ENCODE measurements around the gene MAPKAPK3. TPM values are rescaled to one million over a fixed set of nuclear protein-coding genes. Genes with fewer than 3 reads are reported as not detected.

Gene MAPKAPK3
- total RNA-seq, 5 donors from 2014 or later (not counting 1 experiment from before 2014, with no cell fraction given), result 35.1 to 66.6 (median 53.0) TPM

DNA sequence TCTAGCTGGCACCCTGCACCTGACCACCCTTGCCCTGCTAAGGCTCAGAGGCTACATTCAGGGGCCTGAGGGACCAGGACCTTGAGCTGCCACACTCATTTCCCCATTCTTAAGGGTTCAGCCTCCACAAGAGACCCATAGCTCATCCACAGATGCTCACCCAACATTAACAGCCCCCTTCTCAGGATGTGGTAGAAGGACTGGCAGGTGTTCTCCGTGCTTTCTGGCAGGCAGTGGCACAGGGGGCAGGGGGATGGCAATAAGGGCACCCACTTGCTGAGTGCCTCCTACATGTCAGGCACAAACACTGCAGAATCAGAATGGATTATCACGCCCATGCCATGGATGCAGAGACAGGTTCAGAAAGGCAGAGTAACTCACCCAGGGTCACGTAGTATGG is 9.4 kb downstream of the MAPKAPK3 start:
- H3K4me1 ChIP-seq (ENCODE audit: control insufficient read depth in 1 of 2, extremely low read depth in 1 of 2, insufficient read depth in 2 of 2, low read length in 2 of 2), result peaks cover 36 to 97% of the 10 kb centered on the region in 2 experiments
- peaks cover 94 to 97% (median 94%) of the 10 kb centered on the region in 3 donors for H3K4me1 Mint-ChIP-seq
- peak overlapping the region in 1 of 3 donors; percentile 74 for H3K4me3 Mint-ChIP-seq

DNA sequence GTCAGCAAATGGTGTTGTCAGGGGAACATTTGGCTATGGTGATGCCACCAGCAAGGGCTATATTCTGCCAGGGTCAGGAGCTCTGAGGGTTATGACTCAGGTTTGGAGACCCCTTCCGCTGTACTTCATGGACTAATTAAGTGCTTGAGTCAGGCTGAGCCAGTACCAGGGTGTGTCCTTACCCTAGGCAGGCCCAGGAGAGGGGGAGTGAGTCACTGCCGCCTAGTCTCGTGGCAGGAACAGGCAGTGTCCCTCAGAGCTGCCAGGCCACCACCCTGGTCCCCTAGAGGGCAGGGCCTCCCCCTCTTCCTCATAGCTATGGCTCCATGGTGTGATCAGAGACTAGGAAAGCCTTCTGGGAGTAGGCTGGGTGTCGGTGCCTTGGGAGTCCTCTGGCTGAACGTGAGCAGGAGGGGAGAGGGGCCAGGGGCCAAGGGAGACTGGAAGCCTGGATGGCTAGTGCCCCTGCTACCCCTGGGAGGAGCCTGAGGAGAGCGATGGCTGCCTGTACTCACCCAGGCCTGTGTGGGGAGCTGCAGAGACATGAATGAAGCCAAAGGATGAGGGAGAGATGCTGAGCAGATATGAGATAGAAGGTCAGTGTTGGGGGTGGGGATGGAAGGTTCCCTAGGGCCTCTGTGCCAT is 10.6 kb downstream of the MAPKAPK3 start:
- Mint-ChIP-seq H3K36me3 (peaks cover 4% of the 10 kb centered on the region), H3K4me1 (peaks cover 95 to 98% (median 97%) of the 10 kb centered on the region in 3 donors), H3K9me3 (no peaks in the 10 kb centered on the region), H3K4me3 (peak overlapping the region in 1 of 3 donors; percentile 31), H3K27ac (peak overlapping the region; percentile 40 to 41), H3K27me3 (no peaks in the 10 kb centered on the region)
- H3K4me1 ChIP-seq (ENCODE audit: control insufficient read depth in 1 of 2, extremely low read depth in 1 of 2, insufficient read depth in 2 of 2, low read length in 2 of 2), result peaks cover 43 to 97% of the 10 kb centered on the region in 2 experiments
- WGBS (ENCODE audit: insufficient coverage), result 67% methylated on average over 6 of the region's 6 CpGs
- peaks cover 0 to 23% of the 10 kb centered on the region in 2 donors for H3K36me3 ChIP-seq (ENCODE audit: control insufficient read depth in 2 of 2, extremely low read depth in 1 of 2, insufficient read depth in 1 of 2, low read length in 1 of 2)
- ATAC-seq (replicated peaks in 1 of 4) (no peak), DNase-seq (peak in 1 of 35 experiments; percentile 43)
- no peaks in the 10 kb centered on the region for H3K9me3 ChIP-seq
- ChIA-PET POLR2A (no interaction called here), CTCF (interaction anchor here in 1 of 2 donors (0.7 kb wide), 1 partner anchor 25 kb away, joined by 3 read pairs; no protein-coding TSS in a partner anchor)
- H3K27ac ChIP-seq (ENCODE audit: low read length), result no peak overlapping the region
- H3K27me3 ChIP-seq (replicated peaks in 1 of 2; ENCODE audit: control insufficient read depth in 2 of 2, extremely low read depth in 1 of 2, insufficient read depth in 2 of 2, low read length in 1 of 2), result no peaks in the 10 kb centered on the region
- no peak overlapping the region for H3K4me3 ChIP-seq (ENCODE audit: control insufficient read depth in 1 of 2, extremely low read depth in 1 of 2, low read length in 1 of 2)

More for the DNA sequence above, 9.4 kb downstream of the MAPKAPK3 start:
- H3K27ac Mint-ChIP-seq, result no peak overlapping the region
- POLR2A ChIA-PET, result no interaction called here
- Histone ChIP-seq H3K4me3 (ENCODE audit: control insufficient read depth in 1 of 2, extremely low read depth in 1 of 2, low read length in 1 of 2) (no peak overlapping the region), H3K27ac (ENCODE audit: low read length) (no peak overlapping the region), H3K9me3 (no peaks in the 10 kb centered on the region), H3K36me3 (ENCODE audit: control insufficient read depth in 2 of 2, extremely low read depth in 1 of 2, insufficient read depth in 1 of 2, low read length in 1 of 2) (peaks cover 0 to 28% of the 10 kb centered on the region in 2 donors), H3K27me3 (replicated peaks in 1 of 2; ENCODE audit: control insufficient read depth in 2 of 2, extremely low read depth in 1 of 2, insufficient read depth in 2 of 2, low read length in 1 of 2) (no peaks in the 10 kb centered on the region)
- H3K36me3 Mint-ChIP-seq, result peaks cover 4% of the 10 kb centered on the region
- WGBS (ENCODE audit: insufficient coverage), result 64% methylated on average over 3 of the region's 3 CpGs
- H3K9me3 Mint-ChIP-seq, result no peaks in the 10 kb centered on the region
- CTCF ChIA-PET, result interaction anchor here (0.6 to 1.3 kb wide), 5 partner anchors 10 to 919 kb away, joined by 3 to 5 read pairs (median 4); no protein-coding TSS in a partner anchor
- no peaks in the 10 kb centered on the region for H3K27me3 Mint-ChIP-seq
- no peak for ATAC-seq (replicated peaks in 1 of 4)
- DNase-seq, result no peak

DNA sequence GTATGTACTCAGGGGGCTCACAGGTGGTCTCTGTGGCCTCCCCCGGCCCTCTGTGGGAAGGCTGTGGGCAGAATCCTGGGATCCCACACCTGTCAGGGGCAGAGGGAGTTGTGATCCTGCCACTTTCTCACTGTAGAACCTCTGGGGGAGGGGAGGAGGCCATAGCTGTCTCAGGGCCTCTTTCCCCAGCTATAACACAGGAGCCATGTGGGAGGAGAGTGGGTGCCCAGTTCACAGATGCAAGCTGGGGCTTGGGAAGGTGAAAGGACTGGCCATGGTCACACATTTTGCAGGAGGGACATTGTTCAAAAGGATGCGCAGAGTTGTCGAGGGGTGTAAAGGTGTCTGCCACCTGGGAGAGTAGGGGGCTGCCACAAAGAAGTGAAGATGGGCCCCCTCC is 11.7 kb downstream of the MAPKAPK3 start:
- H3K27ac ChIP-seq (ENCODE audit: low read length), result no peak overlapping the region
- H3K4me1 ChIP-seq (ENCODE audit: control insufficient read depth in 1 of 2, extremely low read depth in 1 of 2, insufficient read depth in 2 of 2, low read length in 2 of 2), result peaks cover 42 to 91% of the 10 kb centered on the region in 2 experiments

DNA sequence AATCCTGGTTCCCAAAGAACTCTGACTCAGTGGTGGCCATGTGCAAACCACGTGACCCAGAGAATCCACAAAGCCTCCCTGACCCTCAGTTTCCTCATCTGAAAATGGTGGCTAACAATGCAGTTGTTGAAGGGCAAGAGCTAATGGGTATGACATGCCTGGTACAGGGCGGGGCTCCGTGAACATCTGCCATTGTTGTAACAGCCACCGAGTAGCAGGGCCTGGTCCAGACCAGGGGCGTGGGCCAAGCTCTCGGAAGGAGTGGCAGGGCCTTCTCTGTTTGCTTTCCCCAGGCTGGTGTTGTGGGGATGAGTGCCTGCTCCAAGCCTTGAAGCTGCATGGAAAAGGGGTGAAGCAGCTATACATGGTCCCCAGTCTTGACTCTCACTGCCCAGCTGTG is 13.4 kb downstream of the MAPKAPK3 start:
- DNase-seq (no peak), ATAC-seq (replicated peaks in 1 of 4) (no peak)
- ChIA-PET CTCF (interaction anchor here in 1 of 2 donors (2.5 kb wide), 1 partner anchor 15 kb away, joined by 6 read pairs; no protein-coding TSS in a partner anchor), POLR2A (no interaction called here)
- peak overlapping the region in 1 of 3 donors; percentile 35 for H3K4me3 Mint-ChIP-seq
- no peak overlapping the region for H3K4me3 ChIP-seq (ENCODE audit: control insufficient read depth in 1 of 2, extremely low read depth in 1 of 2, low read length in 1 of 2)
- H3K27me3 Mint-ChIP-seq, result no peaks in the 10 kb centered on the region
- H3K4me1 Mint-ChIP-seq, result peaks cover 89 to 95% (median 92%) of the 10 kb centered on the region in 3 donors
- peaks cover 27 to 74% of the 10 kb centered on the region in 2 experiments for H3K4me1 ChIP-seq (ENCODE audit: control insufficient read depth in 1 of 2, extremely low read depth in 1 of 2, insufficient read depth in 2 of 2, low read length in 2 of 2)
- H3K36me3 ChIP-seq (ENCODE audit: control insufficient read depth in 2 of 2, extremely low read depth in 1 of 2, insufficient read depth in 1 of 2, low read length in 1 of 2), result peaks cover 2 to 23% of the 10 kb centered on the region in 2 donors
- H3K27ac Mint-ChIP-seq, result peak overlapping the region; percentile 70 to 83
- H3K27ac ChIP-seq (ENCODE audit: low read length), result peak overlapping the region; percentile 7
- no peaks in the 10 kb centered on the region for H3K9me3 ChIP-seq
- H3K27me3 ChIP-seq (replicated peaks in 1 of 2; ENCODE audit: control insufficient read depth in 2 of 2, extremely low read depth in 1 of 2, insufficient read depth in 2 of 2, low read length in 1 of 2), result no peaks in the 10 kb centered on the region
- H3K9me3 Mint-ChIP-seq, result no peaks in the 10 kb centered on the region
- 95% methylated on average over 5 of the region's 6 CpGs for WGBS (ENCODE audit: insufficient coverage)
- peaks cover 7% of the 10 kb centered on the region for H3K36me3 Mint-ChIP-seq

More for the DNA sequence above, 11.7 kb downstream of the MAPKAPK3 start:
- CTCF ChIA-PET, result no interaction called here
- POLR2A ChIA-PET, result no interaction called here
- H3K36me3 Mint-ChIP-seq, result peaks cover 4% of the 10 kb centered on the region
- H3K27me3 ChIP-seq (replicated peaks in 1 of 2; ENCODE audit: control insufficient read depth in 2 of 2, extremely low read depth in 1 of 2, insufficient read depth in 2 of 2, low read length in 1 of 2), result no peaks in the 10 kb centered on the region
- ATAC-seq (replicated peaks in 1 of 4), result no peak
- 100% methylated on average over 2 of the region's 3 CpGs for WGBS (ENCODE audit: insufficient coverage)
- H3K36me3 ChIP-seq (ENCODE audit: control insufficient read depth in 2 of 2, extremely low read depth in 1 of 2, insufficient read depth in 1 of 2, low read length in 1 of 2), result peaks cover 0 to 16% of the 10 kb centered on the region in 2 donors
- H3K27me3 Mint-ChIP-seq, result no peaks in the 10 kb centered on the region
- H3K4me3 ChIP-seq (ENCODE audit: control insufficient read depth in 1 of 2, extremely low read depth in 1 of 2, low read length in 1 of 2), result no peak overlapping the region
- no peaks in the 10 kb centered on the region for H3K9me3 ChIP-seq
- H3K27ac Mint-ChIP-seq, result peak overlapping the region; percentile 28 to 81
- H3K4me1 Mint-ChIP-seq, result peaks cover 95 to 98% (median 97%) of the 10 kb centered on the region in 3 donors
- no peak overlapping the region for H3K4me3 Mint-ChIP-seq
- DNase-seq, result no peak
- H3K9me3 Mint-ChIP-seq, result no peaks in the 10 kb centered on the region

DNA sequence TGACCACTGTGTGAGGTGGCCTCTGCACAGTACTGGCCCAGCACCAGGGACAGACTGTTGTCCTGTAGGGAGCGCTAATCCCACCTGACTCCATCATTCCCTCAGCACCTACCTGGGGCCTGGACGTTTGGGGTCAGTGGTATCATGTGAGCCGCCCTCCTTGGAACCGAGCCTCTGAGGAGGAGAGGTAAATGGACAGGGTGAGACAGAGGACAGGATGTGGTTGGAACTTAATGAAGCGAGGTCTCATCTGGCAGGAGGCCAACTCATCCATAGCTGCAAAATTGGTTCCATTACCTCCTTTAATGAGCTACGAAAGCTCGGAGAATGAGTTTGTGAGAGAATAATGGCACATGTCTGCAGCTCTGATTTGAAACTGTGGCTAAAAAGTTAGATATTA is 13.9 kb downstream of the MAPKAPK3 start:
- Mint-ChIP-seq H3K4me3 (peak overlapping the region in 1 of 3 donors; percentile 35), H3K27me3 (no peaks in the 10 kb centered on the region), H3K9me3 (no peaks in the 10 kb centered on the region), H3K4me1 (peaks cover 87 to 92% (median 89%) of the 10 kb centered on the region in 3 donors), H3K36me3 (peaks cover 7% of the 10 kb centered on the region), H3K27ac (peak overlapping the region; percentile 70 to 83)
- no peaks in the 10 kb centered on the region for H3K9me3 ChIP-seq
- ATAC-seq (replicated peaks in 1 of 4), result no peak
- no peak for DNase-seq
- ChIA-PET POLR2A (interaction anchor here in 1 of 2 donors (0.5 kb wide), 1 partner anchor 151 kb away, joined by 9 read pairs; no protein-coding TSS in a partner anchor), CTCF (interaction anchor here in 1 of 2 donors (0.8 to 2.5 kb wide), 2 partner anchors 15 to 17 kb away, joined by 3 to 6 read pairs; no protein-coding TSS in a partner anchor)
- peaks cover 24 to 73% of the 10 kb centered on the region in 2 experiments for H3K4me1 ChIP-seq (ENCODE audit: control insufficient read depth in 1 of 2, extremely low read depth in 1 of 2, insufficient read depth in 2 of 2, low read length in 2 of 2)
- peak overlapping the region; percentile 7 for H3K27ac ChIP-seq (ENCODE audit: low read length)
- no peaks in the 10 kb centered on the region for H3K27me3 ChIP-seq (replicated peaks in 1 of 2; ENCODE audit: control insufficient read depth in 2 of 2, extremely low read depth in 1 of 2, insufficient read depth in 2 of 2, low read length in 1 of 2)
- 33% methylated on average over 1 of the region's 7 CpGs for WGBS (ENCODE audit: insufficient coverage)
- no peak overlapping the region for H3K4me3 ChIP-seq (ENCODE audit: control insufficient read depth in 1 of 2, extremely low read depth in 1 of 2, low read length in 1 of 2)
- H3K36me3 ChIP-seq (ENCODE audit: control insufficient read depth in 2 of 2, extremely low read depth in 1 of 2, insufficient read depth in 1 of 2, low read length in 1 of 2), result peaks cover 2 to 21% of the 10 kb centered on the region in 2 donors

GRCh38 chr3:50632450-50632849 is 15.5 kb downstream of the MAPKAPK3 start:
- no peaks in the 10 kb centered on the region for H3K27me3 ChIP-seq (replicated peaks in 1 of 2; ENCODE audit: control insufficient read depth in 2 of 2, extremely low read depth in 1 of 2, insufficient read depth in 2 of 2, low read length in 1 of 2)
- H3K36me3 ChIP-seq (ENCODE audit: control insufficient read depth in 2 of 2, extremely low read depth in 1 of 2, insufficient read depth in 1 of 2, low read length in 1 of 2), result peaks cover 2 to 18% of the 10 kb centered on the region in 2 donors
- CTCF ChIA-PET, result interaction anchor here in 1 of 2 donors (2.5 kb wide), 1 partner anchor 17 kb away, joined by 6 read pairs; no protein-coding TSS in a partner anchor
- Mint-ChIP-seq H3K27me3 (no peaks in the 10 kb centered on the region), H3K4me3 (peak overlapping the region in 1 of 3 donors; percentile 35), H3K4me1 (peaks cover 88 to 93% (median 90%) of the 10 kb centered on the region in 3 donors), H3K9me3 (no peaks in the 10 kb centered on the region), H3K27ac (peak overlapping the region; percentile 80 to 83), H3K36me3 (peaks cover 7% of the 10 kb centered on the region)
- DNase-seq, result no peak
- ATAC-seq (replicated peaks in 1 of 4), result peak; percentile 24 to 39 (median 32)
- H3K4me3 ChIP-seq (ENCODE audit: control insufficient read depth in 1 of 2, extremely low read depth in 1 of 2, low read length in 1 of 2), result no peak overlapping the region
- WGBS (ENCODE audit: insufficient coverage), result 28% methylated on average over 5 of the region's 5 CpGs
- H3K9me3 ChIP-seq, result no peaks in the 10 kb centered on the region
- POLR2A ChIA-PET, result interaction anchor here in 1 of 2 donors (0.6 kb wide), 1 partner anchor 1032 kb away, joined by 10 read pairs; no protein-coding TSS in a partner anchor
- no peak overlapping the region for H3K27ac ChIP-seq (ENCODE audit: low read length)
- H3K4me1 ChIP-seq (ENCODE audit: control insufficient read depth in 1 of 2, extremely low read depth in 1 of 2, insufficient read depth in 2 of 2, low read length in 2 of 2), result peaks cover 25 to 73% of the 10 kb centered on the region in 2 experiments
